ENCODE measurements around the gene PDE4B.
A peak's percentile ranks its signal among the peaks of the same experiment; 100 is the strongest.

The PDE4B gene

DNA sequence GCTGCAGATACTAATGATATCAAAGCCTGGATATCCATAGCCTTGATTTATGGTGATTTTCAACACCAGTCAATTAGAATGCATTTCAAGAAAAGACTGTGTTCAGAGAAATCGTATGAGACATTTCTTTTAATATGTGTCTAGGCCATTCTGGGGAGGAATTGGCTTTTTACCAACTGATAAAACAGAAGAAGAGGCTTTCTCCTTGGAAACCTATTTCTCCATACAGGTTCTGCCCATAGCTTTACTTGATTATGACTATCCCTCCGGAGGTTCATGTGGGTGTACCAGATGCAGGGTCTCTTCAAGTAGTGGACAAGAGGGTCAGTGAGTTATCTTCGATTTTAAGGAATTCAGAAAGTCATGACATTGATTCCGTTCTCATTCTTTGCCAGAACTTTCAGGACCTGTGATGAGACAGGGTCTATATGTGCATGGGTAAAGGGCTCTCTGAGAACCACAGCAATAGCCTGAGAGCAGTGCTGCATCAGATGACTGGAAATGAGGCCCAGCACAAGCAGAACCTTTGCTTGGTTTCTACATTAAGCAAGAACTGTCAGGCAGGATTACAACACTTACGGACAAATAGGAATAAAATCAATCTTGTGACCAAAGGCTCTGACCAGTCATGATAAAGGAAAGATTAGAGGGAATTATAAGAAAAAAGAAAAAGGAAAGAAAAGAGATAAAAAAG, 477.6 kb downstream of the PDE4B start:
- no peak for DNase-seq

DNA sequence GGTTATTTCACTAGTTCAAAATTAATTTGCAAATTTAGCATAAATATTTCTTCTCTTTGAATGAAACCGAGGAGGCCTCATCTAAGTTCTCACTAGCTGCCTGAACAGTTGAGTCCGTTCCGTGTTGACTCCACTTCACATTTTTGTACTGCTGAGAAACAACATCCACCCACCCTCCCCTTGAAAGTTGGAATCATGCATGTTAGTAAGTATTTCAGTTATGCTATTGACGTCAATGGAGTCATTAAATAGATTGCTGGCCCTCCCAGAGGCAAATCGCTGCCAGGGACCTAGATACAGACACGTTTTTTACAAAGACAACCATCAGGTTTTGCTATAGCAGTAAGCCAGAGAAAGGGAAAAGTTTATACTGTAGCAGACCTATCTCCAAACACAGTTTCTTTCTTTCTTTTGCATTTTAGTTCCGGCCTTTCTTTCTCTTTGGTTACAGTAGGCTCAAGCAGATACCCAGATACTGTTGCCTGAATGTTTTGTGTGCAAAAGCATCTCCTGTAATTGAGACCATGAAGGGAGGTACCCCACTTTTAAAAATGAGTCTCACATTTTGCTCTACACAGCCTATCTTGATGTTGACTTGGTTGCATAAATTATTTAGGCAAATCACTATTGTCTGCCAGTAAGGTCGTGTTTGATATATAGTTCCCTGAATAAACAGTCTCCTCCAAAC, 478.7 kb downstream of the PDE4B start:
- peak; percentile 57 for DNase-seq

DNA sequence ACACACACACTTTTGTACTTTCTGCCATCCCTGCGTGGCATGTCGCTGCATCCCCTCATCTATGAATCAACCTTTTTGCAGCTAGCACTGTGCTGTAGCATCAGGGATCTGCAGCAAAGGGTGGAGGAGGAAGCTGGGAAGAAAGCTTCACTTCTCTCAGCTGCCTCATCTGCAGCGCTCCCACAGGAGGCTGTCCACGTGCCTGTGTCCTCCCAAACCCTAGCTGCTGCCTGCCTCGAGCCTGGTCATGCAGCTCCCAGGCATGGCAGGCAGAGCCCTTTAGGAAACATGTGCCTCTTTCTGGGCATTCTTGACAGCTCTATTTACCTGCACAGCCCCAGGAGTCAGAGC, 479.2 kb downstream of the PDE4B start:
- no peak for DNase-seq

DNA sequence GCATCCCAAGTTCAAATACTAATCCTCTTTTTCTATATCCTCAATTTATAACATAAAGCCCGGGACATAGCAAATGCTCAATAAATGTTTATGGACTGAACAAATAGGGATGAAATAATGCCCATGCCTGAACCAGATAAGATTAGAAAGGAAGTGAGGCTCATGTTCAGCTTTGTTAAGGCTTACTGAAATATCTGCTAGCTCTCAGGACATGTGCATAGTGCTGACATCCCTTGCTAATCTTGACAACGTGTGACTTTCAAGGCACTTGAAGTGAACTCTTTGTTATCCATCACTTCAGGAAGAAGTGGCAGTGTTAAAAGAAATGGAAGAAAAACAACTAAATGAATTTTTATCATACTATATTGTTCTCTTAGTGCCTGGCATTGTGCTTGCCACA, 481.0 kb downstream of the PDE4B start:
- no peak for DNase-seq

DNA sequence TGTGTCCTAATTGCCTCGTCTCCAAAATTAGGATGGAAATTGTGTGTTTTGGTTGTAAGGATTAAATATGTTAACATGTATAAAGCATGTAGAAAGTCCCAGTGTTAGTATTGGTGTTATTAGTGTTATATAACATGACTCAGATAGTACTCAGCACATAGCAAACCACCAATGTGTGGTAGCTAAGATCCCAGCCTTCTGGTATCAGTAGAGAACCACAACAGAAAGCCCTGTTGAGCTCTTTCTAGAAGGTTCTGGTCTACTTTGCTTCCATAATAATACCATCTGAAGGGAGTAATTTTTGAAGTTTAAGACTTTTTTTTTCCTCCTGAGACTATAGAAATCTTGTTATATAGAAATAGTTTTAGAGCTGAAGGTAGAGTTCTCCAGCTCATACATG, 481.9 kb downstream of the PDE4B start:
- DNase-seq: no peak

DNA sequence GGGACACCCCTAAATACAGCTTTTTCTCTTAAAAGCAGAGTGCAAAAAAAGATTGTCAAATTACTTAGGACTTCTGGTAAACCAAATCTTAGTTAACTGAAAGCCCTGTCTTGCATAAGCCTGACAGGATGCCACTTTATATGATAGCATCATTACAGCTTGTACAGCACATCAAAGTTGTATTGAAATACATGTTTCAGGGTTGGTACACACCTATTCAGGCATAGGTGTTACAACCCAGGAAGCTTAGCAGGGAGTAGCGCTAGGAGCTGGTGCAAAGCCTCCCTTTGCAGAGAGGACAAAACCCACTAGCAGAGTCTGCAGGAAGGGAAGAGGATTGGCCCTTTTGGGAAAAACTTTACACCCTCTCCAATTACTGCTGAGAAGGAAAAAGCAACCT, 482.4 kb downstream of the PDE4B start:
- DNase-seq: no peak

DNA sequence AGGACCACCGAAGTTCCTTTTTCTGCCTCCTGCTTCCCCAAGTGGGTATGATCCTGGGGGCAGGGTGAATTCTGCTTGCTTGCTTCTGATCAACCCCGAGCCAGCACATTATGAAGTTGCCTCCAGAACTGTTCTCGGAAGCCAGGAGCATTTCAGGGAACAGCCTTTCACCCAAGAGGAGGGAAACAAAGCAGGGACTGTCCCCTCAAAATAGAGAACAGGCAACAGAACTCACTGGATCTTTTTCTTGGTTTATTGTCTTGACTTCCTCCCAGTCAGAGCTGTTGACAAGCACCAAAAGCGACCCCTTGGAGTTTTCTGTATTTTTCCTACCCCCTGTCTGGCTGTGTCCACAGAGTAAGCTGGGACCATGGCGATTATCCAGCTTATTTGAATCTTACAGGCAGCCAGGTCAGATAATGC, 482.9 kb downstream of the PDE4B start:
- DNase-seq: no peak

DNA sequence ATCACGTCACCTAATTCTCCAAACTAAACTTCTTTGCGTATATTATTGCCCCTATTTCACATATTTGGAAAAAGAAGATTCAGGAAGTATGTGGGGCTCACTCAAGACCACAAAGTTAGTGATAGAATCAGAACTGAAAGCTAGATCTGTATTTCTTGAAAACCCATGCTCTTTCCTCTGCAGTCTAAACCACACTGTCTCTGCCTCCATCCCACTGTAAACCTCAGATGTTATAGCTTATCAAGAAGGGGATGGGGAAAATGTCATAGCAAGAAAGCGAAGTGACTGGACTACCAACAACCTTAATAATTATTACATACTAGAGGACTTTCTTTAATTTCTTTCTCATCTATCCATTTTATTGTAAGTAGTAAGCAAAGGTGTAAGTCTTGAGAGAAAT, 483.5 kb downstream of the PDE4B start:
- no peak for DNase-seq

DNA sequence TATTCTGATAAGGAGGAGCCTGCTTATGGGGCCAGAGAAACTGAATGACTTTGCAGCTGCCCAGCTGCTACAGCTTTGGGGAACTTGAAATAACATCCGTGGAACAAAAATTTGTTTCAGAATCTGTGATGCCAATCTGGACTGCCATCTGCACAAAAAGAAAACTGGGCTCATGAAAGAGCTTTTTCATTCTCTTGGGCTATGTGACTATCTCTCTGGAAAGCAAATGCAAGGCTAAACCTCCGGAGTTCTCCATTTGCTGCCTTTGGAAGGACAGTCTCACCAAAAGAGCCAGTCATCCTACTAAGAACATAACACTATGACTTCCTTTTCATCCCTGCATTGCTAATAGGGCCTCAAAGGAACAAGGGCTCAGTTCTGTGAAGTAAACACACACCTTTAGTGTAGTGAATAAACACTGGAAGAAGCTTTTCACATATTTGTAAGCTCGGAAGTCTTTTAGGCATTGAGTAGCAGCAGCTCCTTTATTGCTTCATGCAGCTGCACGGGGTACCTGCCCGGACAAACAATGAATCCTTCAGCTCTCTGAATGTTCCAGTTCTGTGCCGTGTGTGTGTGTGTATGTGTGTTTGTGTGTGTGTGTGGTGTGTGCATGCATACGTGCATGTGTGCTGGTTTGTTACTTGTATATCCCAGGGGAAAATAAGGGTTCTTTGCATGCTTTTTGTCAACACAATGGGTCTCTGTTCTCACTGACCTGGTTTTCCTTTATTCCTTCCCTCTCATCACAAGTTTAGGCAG, 485.7 kb downstream of the PDE4B start:
- no peak for DNase-seq

DNA sequence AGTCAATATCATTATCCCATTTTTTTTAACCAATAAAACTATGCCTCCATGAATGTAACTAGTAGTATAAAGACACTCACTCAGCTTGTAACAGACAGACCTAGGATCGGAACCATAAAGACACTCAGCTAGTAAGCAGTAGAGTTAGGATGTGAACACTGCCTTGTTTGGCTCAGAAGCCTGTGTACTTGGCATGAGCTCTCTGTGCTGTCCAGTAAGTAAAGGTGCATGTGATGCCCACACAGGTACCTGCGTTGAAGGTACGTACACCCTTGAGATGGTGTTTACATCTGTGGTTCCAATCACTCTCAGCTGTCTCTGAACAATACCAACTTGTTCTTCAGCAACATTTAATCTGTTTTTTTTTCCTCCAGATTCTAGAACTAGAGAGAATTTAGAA, 489.1 kb downstream of the PDE4B start:
- DNase-seq: no peak

DNA sequence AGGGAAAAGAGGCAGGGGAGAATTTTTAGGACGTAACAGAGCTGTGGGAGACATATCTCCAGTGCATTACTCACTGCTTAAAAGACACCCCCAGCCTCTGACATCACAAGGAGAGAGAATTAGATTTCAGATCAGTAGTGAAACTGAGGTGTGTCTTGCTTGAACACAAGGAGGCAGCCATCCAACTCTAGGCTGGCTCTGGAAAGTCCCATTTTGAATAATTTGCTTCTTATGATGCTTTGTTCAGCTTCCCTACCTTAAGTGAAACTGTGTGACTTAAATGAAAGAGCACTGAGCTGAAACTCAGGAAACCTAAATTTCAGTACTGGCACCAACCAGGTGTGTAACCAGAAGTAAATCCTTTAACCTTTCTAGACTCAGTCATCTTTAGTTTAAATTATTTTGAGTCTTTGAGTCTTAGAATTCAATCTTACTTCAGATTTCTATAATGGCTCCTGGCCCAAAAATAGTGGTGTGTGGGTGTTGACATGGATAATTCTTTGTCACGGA, 489.7 kb downstream of the PDE4B start:
- DNase-seq: peak; percentile 15

DNA sequence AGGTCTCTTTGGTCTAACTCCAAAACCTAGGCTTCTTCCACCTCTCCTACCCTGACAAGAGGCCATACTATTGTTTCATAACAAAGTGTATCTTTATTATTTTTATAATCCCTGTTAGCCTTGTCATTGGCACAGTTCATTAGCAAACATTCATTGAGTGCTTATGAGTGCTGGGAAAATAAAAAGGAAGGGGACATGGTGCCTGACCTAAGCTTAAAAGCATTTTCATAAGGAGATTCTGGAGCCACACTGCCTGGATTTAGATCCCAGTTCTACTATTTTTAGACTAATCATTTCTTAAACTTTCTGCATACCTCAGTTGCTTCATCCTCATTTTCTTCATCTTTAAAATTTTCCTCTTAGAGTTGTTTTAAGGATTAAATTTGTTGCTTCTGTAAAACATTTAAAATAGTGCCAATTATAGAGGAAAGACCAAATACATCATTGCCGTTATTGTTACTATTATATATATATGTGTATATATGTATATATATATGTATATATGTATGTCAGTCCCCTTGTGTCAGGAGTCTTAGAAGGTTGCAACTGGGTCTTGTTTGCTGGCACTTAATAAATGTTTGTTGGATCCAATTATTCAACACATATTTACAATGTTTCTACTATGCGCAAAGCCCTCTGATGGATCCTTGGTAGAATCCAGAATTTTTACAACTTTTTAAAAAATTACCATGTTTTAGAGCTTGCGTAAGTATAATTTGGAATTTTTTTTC, 490.4 kb downstream of the PDE4B start:
- no peak for DNase-seq

DNA sequence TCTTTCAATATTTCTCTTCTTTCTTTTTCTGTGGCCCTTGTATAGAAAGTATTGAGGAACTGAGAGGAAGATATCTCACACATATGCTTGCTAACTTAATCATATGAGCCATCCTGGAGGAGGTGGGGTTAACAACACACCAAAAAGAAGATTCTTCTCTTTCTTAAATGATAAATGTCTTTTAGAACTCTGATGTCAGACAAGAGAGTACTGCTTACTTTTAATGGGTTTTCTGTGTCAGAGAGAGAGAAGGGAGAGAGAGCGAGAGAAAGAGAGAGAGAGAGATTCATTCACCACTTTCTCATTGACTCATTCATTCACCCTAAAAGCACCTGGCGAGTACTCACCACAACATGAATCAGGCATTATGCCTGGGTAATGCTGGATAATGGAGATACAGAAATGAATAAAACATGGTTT, 490.9 kb downstream of the PDE4B start:
- DNase-seq: no peak

DNA sequence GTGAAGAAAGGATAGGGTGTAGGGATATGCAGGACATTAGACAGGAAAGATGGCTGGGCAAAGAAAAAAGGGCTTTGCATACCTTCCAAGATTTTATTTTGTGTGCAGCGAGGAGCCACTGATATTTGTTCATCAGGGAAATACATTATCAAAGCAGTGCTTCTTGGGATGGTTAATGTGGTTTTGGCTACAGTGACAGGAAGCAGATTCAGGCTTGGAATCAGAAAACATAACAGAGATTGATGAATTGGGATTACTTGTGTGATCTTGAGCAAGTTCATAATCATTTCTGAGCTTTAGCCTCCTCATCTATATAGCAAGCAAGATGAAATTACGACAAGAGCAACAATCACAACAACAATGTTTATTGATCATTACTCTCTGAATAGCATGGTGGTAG, 492.1 kb downstream of the PDE4B start:
- no peak for DNase-seq

DNA sequence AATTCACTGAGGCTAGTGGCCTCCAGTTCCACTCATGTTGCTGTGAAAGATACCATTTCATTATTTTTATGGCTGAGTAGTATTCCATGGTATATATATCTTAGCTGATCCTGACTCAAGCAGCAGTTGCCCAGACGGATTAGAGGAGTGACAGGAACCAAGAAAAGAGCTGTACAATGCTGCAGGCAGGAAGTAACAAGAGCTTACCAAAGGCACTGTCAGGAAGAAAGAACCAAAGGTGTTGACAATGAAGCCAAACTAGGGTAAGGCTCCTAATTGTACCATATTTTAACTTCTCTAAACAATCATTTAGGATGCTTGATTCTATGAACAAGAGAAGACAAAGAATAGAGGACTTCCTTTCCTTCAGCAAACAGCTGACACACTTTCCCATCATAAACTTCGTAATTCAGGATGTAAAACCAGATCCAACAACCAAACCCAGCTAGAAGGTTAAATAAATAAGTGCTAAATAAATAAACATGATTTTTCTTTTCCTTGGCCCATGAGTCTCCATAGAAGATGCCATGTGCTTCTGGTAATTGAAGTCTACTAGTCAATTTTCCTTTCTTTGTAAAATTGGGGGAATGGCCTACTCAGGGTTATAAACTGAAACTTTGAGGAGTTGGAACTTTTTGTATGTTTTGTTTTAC, 493.0 kb downstream of the PDE4B start:
- no peak for DNase-seq

DNA sequence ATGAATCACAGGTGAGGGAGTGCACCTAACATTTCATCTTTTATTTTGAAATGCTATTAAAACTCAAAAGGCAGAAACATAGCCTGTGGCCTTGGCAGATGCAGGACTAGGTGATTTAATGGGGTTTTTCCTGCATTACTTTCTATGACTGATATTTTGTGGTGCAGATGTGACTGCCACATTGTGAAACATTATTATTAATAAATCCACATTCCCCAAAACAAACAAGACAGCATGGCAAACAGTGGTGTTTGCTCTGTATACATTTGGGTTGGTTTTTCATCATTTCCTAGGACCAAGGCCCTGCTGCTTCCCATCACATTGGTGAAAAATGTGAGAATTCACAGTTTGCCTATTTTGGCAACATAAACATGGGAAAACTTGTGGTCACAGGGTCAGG, 493.6 kb downstream of the PDE4B start:
- no peak for DNase-seq

DNA sequence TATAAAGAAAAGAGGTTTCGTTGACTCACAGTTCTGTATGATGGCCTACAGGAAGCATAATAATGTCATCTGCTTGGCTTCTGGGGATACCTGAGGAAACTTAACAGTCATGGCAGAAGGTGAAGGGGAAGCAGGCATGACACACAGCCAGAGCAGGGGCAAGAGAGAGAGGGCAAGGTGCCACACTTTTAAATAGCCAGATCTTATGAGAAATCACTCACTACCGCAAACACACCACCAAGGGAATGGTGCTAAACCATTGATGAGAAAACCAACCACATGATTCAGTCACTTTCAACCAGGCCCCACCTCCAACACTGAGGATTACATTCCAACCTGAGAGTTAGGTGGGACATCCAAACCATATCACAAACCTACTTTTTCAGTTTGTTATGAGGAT, 495.4 kb downstream of the PDE4B start:
- DNase-seq: no peak

DNA sequence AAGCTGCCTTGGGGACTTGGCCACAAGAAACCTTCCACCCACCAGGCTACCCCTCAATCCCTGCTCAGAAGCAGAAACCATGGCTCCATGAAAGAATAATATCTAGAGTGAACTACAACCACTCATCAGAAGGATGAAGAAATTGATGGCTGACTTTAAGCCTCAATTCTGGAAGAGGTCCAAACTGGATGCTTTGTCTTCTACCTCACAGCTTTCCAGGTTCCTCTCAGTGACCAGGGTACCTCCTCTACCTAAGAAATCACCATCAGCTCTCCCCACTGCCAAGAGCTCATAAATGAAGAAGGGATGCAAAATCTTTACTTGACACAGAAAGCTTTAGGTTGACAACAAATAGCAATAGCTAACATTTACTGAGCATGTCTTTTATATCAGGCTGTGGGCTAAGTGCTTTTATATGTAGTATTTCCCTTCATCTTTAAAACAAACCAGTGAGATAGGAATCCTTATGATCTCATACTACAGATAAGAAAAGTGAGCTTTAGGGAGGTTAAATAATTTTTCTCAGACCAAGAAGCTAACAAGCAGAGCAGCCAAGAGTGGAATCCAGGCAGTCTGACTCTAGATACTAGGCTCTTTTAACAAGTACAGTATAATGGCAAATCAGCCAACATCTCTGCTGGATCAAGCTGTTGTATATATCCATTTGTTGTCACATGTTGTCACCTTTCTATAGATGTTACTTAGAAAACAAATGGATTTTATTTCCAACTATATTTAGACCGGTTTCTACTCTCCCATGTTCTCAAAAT, 498.3 kb downstream of the PDE4B start:
- no peak for DNase-seq

DNA sequence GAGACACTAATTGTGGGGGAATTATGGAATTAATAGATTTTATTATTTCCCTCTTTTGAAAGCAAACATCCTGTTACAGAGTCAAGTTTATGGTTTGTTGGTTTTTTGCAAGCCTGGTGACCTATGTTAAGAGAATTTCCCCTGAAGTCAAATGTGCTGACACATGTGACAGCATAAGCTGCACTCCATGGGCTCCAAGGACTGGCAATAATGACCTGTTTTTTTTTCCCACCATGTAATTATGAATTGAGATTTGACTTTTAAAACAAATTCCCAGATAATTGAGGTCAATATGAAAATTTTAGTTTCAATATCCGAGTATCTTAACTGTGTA, 498.8 kb downstream of the PDE4B start:
- DNase-seq: peak; percentile 39

DNA sequence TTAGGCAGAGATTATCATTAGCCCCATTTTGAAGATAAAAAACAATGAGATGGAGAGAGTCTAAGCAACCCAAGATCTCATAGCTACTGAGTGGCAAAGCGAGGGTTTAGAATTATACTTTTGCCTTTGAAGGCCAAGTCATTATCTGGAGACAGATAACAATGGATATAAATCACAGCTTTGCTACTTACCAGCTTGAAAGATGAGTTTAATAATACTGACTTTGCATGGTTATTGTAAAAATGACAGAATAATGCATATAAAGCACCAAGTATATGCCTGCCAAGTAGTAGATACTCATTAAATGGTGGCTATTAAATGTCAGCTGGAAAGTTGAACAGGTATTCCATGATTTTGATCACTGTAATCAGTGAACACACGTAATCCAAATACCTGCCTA, 499.6 kb downstream of the PDE4B start:
- no peak for DNase-seq

DNA sequence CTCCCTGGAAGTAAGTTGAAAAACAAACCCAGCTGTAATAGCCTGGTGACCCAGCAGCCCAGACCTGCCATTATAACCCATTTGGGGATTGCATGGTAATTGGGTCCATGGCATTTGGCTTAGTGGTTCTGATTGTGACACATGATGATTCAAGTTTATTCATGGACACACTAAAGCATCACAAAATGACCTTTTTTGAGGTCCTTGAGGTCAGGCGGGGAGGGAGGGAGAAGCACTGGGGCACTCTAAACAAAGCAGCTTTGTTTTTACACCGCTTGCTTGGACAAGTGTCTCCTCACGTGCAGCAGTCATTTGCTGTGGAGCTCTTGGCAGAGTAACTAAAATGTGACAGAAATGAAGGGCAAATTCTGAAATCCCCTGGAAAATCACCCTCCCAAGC, 500.2 kb downstream of the PDE4B start:
- DNase-seq: no peak

DNA sequence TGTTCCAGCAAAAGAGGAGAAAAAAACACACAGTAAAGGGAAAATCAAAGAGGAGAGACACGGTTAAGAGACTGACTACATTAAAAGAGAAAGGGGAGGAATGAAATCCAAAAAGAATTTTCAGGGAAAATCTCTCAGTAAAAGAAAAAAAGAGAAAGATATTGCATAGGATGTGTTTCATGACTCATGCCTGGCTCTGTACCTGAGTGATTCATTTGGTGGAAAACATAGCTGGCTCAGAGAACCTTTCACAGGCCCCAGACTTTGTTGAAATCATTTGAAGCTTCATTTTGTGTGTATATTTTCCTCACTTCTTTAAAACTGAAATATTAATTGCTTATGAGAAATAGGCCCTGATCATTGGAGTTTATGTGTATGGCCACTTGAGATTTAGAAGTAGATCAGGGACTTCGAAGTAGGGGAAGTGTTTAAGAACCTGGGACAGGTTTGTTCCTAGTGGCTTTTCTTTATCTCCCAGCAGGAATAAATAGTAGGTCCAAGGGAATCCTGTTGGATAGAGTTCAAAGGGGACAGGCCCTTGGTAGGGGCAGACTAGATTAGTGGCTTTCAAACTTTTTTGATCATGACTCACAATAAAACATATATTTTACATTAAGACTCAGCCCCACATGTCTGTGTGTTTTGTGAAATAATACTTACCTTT, 502.1 kb downstream of the PDE4B start:
- peak; percentile 52 for DNase-seq
